ENCODE data around the gene GFPT1. TPM values are rescaled to one million over a fixed set of nuclear protein-coding genes. Genes with fewer than 3 reads are reported as not detected.

GFPT1 gene
- polyA plus RNA-seq, 1 donor (not counting 4 experiments of a cell fraction or from before 2014, with no cell fraction given) = 12.9 TPM

DNA sequence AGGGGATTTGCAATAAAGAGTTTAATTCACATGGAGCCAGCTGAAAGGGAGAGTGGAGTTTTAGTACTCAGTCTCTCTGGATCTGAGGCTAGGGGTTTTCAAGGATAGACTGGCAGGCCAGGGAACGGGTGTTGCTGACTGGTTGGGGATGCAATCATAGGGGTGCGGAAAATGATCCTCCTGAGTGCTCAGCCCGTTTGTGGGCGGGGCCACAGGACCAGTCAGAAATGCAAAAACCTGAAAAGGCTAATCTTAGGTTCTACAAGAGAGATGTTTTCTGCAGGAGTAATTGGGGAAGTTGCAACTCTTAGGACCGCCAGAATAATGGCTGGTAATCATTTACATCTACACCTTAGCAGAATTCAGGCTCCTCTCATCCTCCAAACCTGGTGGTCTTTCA is 47.7 kb upstream of the GFPT1 start:
- H3K4me3 ChIP-seq (ENCODE audit: control insufficient read depth in 2 of 3, extremely low read depth in 1 of 3, insufficient read depth in 2 of 3, low read depth in 1 of 3, low read length in 3 of 3) = no peak overlapping the region
- H3K27ac ChIP-seq (ENCODE audit: control insufficient read depth, insufficient read depth, low read length) = no peak overlapping the region
- TF ChIP-seq EZH2 (IDR thresholded peaks at IDR 0.05; ENCODE audit: low read length) = no peak
- TF ChIP-seq, protein P1, sequence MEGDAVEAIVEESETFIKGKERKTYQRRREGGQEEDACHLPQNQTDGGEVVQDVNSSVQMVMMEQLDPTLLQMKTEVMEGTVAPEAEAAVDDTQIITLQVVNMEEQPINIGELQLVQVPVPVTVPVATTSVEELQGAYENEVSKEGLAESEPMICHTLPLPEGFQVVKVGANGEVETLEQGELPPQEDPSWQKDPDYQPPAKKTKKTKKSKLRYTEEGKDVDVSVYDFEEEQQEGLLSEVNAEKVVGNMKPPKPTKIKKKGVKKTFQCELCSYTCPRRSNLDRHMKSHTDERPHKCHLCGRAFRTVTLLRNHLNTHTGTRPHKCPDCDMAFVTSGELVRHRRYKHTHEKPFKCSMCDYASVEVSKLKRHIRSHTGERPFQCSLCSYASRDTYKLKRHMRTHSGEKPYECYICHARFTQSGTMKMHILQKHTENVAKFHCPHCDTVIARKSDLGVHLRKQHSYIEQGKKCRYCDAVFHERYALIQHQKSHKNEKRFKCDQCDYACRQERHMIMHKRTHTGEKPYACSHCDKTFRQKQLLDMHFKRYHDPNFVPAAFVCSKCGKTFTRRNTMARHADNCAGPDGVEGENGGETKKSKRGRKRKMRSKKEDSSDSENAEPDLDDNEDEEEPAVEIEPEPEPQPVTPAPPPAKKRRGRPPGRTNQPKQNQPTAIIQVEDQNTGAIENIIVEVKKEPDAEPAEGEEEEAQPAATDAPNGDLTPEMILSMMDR (optimal IDR thresholded peaks at IDR 0.05 in 1 of 3, IDR thresholded peaks at IDR 0.05 in 1 of 3, conservative IDR thresholded peaks at IDR 0.05 in 1 of 3; ENCODE audit: extremely low read depth in 1 of 3, insufficient read depth in 2 of 3, low read length in 3 of 3) = no peak
- dilution Hi-C loops (cut with MboI; ENCODE audit: extremely low pct_ligation_motif_present, low sequenced_read_pairs) = no loop called here
- H3K27me3 ChIP-seq (ENCODE audit: control insufficient read depth, extremely low read depth, insufficient read depth, low read length) = no peaks in the 10 kb centered on the region
- H3K9me1 ChIP-seq (ENCODE audit: control insufficient read depth, extremely low read depth, insufficient read depth, low read length) = no peaks in the 10 kb centered on the region
- no peak overlapping the region for H3K4me2 ChIP-seq (ENCODE audit: control insufficient read depth, extremely low read depth, insufficient read depth, low read depth, low read length)
- peaks cover 0 to 2% of the 10 kb centered on the region in 2 experiments for H3K36me3 ChIP-seq (ENCODE audit: control insufficient read depth in 2 of 2, extremely low read depth in 1 of 2, insufficient read depth in 2 of 2, low read length in 2 of 2)
- FAIRE-seq (no peak), DNase-seq (ENCODE audit: low read depth, low spot score) (no peak)
- H4K20me1 ChIP-seq (ENCODE audit: control insufficient read depth, extremely low read depth, insufficient read depth, low read length) = no peaks in the 10 kb centered on the region
- no peak overlapping the region for H2AFZ ChIP-seq (ENCODE audit: control insufficient read depth, low read length)
- H3K4me1 ChIP-seq (ENCODE audit: control insufficient read depth, extremely low read depth, insufficient read depth, low read length) = peaks cover 14% of the 10 kb centered on the region
- H3K9ac ChIP-seq (ENCODE audit: control insufficient read depth, extremely low read depth, insufficient read depth, low read length) = no peak overlapping the region
- peaks cover 2% of the 10 kb centered on the region for H3K9me3 ChIP-seq (ENCODE audit: control insufficient read depth, low read depth, low read length)
- H3K79me2 ChIP-seq (ENCODE audit: control insufficient read depth, insufficient read depth, low read length) = peaks cover 20% of the 10 kb centered on the region

DNA sequence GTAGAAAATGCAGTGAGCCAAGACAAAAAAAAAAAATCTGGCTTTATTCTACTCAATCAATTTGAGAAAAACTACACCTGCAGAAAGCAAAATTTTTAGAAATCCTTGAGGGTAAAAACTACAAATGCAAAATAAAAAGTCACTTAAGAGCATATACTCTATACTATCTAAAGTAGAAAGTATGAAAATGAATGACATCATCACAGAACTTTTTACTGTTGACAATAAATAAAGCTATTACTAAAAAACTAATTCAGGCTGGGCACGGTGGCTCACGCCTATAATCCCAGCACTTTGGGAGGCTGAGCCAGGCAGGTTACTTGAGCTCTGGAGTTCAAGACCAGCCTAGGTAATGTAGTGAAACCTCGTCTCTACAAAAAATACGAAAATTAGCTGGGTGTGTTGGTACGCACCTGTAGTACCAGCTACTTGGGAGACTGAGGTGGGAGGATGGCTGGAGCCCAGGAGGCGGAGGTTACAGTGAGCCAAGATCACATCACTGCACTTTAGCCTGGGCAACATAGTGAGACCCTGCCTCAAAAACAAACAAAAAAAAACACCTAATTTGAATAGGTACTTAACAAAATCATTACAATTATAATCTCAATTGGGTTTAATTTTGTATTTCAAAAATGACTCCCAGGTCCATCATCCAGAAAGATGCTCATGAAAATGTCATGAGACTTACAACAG is 42.6 kb upstream of the GFPT1 start:
- FAIRE-seq = no peak

More for the DNA sequence above, 42.6 kb upstream of the GFPT1 start:
- no peak overlapping the region for H3K4me3 ChIP-seq (ENCODE audit: control insufficient read depth in 2 of 3, extremely low read depth in 1 of 3, insufficient read depth in 2 of 3, low read depth in 1 of 3, low read length in 3 of 3)
- no peaks in the 10 kb centered on the region for H3K4me1 ChIP-seq (ENCODE audit: control insufficient read depth, extremely low read depth, insufficient read depth, low read length)
- no peak for TF ChIP-seq EZH2 (IDR thresholded peaks at IDR 0.05; ENCODE audit: low read length)
- TF ChIP-seq, protein P1 (optimal IDR thresholded peaks at IDR 0.05 in 1 of 3, IDR thresholded peaks at IDR 0.05 in 1 of 3, conservative IDR thresholded peaks at IDR 0.05 in 1 of 3; ENCODE audit: extremely low read depth in 1 of 3, insufficient read depth in 2 of 3, low read length in 3 of 3) = no peak
- no peaks in the 10 kb centered on the region for H3K27me3 ChIP-seq (ENCODE audit: control insufficient read depth, extremely low read depth, insufficient read depth, low read length)
- no peaks in the 10 kb centered on the region for H3K9me3 ChIP-seq (ENCODE audit: control insufficient read depth, low read depth, low read length)
- H3K79me2 ChIP-seq (ENCODE audit: control insufficient read depth, insufficient read depth, low read length) = peaks cover 4% of the 10 kb centered on the region
- H3K36me3 ChIP-seq (ENCODE audit: control insufficient read depth in 2 of 2, extremely low read depth in 1 of 2, insufficient read depth in 2 of 2, low read length in 2 of 2) = peaks cover 0 to 7% of the 10 kb centered on the region in 2 experiments
- no peak for DNase-seq (ENCODE audit: low read depth, low spot score)
- no peak overlapping the region for H2AFZ ChIP-seq (ENCODE audit: control insufficient read depth, low read length)
- H3K27ac ChIP-seq (ENCODE audit: control insufficient read depth, insufficient read depth, low read length) = no peak overlapping the region
- H3K9ac ChIP-seq (ENCODE audit: control insufficient read depth, extremely low read depth, insufficient read depth, low read length) = no peak overlapping the region
- H3K9me1 ChIP-seq (ENCODE audit: control insufficient read depth, extremely low read depth, insufficient read depth, low read length) = no peaks in the 10 kb centered on the region
- H4K20me1 ChIP-seq (ENCODE audit: control insufficient read depth, extremely low read depth, insufficient read depth, low read length) = no peaks in the 10 kb centered on the region
- dilution Hi-C loops (cut with MboI; ENCODE audit: extremely low pct_ligation_motif_present, low sequenced_read_pairs) = no loop called here
- no peak overlapping the region for H3K4me2 ChIP-seq (ENCODE audit: control insufficient read depth, extremely low read depth, insufficient read depth, low read depth, low read length)

All from keratinocyte (primary cell).